Measurements from ENCODE around the gene SOD3.

Gene SOD3

GRCh38 chr4:24840826-24841543 lies 45.6 kb downstream of the SOD3 start:
- DNase-seq (ENCODE audit: low read depth in 2 of 2), result no peak

- DNase-seq (ENCODE audit: low read depth in 2 of 2), result no peak
These were observed 47.0 kb downstream of the SOD3 start for GRCh38 chr4:24842356-24842755.

DNA sequence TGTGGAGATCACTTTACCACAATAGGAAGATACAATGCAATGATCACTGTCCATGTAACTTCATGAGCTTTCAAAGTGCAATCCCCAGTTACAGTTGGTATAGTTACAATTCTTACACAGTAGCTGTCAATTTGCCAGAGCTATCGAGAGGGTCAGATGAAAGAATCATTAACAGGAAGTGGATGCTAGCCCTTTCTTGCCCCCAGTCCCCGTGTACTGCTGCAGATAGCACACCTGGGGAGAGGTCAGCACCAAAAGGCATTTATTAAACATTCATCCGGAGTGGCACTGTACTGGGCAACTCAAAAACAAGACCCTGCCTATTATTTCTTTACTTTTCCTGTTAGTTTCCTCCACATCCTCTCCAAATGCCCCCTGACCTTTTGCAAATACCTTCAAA lies 47.7 kb downstream of the SOD3 start:
- DNase-seq (ENCODE audit: low read depth in 2 of 2), result no peak

DNA sequence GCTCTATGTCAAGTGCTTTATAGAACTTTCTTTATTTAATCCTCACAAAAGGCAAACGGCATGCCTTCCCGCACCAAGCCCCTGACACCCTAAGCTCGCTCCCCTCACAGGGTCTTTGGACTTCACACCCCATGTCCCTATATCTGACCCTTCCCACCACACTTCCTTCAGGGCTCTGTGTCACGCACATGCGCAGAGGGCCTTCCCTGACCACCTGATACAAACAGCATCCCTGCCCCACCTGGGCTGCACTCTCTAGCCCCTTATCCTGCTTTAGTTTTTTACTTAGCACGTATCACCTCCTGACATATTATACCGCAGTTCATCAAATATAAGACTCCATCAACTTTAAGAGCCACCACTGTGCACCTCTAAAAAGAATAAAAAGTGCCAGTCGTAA lies 49.8 kb downstream of the SOD3 start:
- no peak for DNase-seq (ENCODE audit: low read depth in 2 of 2)

DNA sequence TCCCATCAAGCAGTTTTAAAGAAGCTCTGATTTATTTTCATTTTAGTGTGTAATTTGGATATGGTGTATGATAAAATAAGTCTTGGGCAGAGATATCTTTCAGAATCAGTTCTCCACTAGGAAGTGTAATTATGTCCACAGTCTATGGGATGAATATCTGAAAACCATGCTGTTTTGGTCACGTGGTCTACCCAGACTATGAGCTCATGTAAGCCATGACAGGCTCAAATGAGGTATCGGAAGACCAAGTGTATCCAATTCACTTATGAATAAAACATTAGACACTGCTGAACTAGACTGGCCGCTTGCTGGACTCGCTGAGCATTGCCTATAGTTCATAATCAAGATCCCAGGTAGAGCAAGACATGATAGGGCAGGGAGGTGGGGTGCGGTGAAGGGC lies 50.5 kb downstream of the SOD3 start:
- no peak for DNase-seq (ENCODE audit: low read depth in 2 of 2)

- DNase-seq (ENCODE audit: low read depth in 2 of 2), result no peak
These were observed 51.3 kb downstream of the SOD3 start for GRCh38 chr4:24846716-24847115.

DNA sequence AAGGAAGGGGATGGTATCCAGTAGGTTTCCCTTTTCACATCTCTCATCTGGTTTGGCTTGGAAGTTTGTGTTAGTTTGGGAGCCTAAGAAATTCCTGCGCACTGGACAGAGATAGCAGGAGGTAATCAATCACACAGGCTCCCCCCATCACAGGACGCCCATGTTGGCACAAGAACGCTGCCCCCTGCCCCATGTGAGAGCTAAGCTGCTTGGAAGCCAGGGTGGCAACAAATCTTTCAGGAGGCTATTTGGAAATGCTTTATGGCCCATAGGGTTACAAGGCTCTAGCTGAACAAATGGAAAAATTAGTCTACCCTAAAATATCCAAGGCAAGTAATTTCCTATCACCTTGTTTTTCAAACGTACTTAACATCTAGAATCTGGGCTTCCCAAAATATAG lies 54.0 kb downstream of the SOD3 start:
- DNase-seq (ENCODE audit: low read depth in 2 of 2), result no peak

- no peak for DNase-seq (ENCODE audit: low read depth in 2 of 2)
These were observed 54.4 kb downstream of the SOD3 start for GRCh38 chr4:24849756-24850155.
